GM06990 (cell line): Measurements from ENCODE around the gene EPHA6.

ENCODE experiments used
- DNase-seq: peaks from one replicate; pipeline ENCODE4 v3.0.0-alpha.2; 2011; ENCODE audit not compliant: insufficient read length; ENCODE audit errors: extremely low read depth
- H3K27me3 ChIP-seq: replicated peaks from 2 replicates; pipeline ENCODE4 v1.6.0; 2011; ENCODE audit warnings: low read length; ENCODE audit not compliant: control insufficient read depth, insufficient read depth
- H3K36me3 ChIP-seq: 2 replicates; pipeline ENCODE4 v1.5.1; 2011; ENCODE audit warnings: low read length; ENCODE audit not compliant: control insufficient read depth, insufficient read depth
- H3K4me3 ChIP-seq: replicated peaks from 2 replicates; pipeline ENCODE4 v1.5.1; 2011; ENCODE audit warnings: low read depth, mild to moderate bottlenecking, control low read depth, low read length
- TF ChIP-seq, protein P1 (sequence below): IDR thresholded peaks from 2 replicates; pipeline ENCODE4 v1.5.1; 2011; ENCODE audit warnings: low read length, control low read depth, mild to moderate bottlenecking, inconsistent platforms; ENCODE audit not compliant: insufficient read depth, poor library complexity, severe bottlenecking

The EPHA6 gene

DNA sequence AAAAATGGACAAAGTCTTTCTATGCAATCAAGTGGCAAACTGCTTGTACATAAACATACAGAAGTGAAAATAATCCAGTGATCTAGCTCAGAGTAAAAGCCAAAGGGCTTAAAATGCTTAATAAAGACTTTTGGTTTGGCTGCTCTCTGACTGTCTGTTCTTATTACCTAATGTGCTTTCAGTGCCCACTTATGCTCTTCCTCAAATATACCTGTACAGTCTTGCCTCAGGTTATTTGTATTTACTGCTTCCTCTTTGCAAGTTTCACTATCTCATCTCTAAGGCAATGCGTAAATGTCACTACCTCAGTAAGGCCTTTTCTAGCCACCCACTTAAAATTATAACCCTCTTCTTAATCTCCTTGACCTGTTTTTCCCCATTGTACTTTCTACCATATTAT, 171.8 kb downstream of the EPHA6 start:
- Histone ChIP-seq H3K27me3 (no peaks in the 10 kb centered on the region), H3K4me3 (no peak overlapping the region), H3K36me3 (no peaks in the 10 kb centered on the region)
- TF ChIP-seq, protein P1, sequence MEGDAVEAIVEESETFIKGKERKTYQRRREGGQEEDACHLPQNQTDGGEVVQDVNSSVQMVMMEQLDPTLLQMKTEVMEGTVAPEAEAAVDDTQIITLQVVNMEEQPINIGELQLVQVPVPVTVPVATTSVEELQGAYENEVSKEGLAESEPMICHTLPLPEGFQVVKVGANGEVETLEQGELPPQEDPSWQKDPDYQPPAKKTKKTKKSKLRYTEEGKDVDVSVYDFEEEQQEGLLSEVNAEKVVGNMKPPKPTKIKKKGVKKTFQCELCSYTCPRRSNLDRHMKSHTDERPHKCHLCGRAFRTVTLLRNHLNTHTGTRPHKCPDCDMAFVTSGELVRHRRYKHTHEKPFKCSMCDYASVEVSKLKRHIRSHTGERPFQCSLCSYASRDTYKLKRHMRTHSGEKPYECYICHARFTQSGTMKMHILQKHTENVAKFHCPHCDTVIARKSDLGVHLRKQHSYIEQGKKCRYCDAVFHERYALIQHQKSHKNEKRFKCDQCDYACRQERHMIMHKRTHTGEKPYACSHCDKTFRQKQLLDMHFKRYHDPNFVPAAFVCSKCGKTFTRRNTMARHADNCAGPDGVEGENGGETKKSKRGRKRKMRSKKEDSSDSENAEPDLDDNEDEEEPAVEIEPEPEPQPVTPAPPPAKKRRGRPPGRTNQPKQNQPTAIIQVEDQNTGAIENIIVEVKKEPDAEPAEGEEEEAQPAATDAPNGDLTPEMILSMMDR, result no peak
- no peak for DNase-seq

- Histone ChIP-seq H3K36me3 (no peaks in the 10 kb centered on the region), H3K4me3 (no peak overlapping the region), H3K27me3 (no peaks in the 10 kb centered on the region)
- no peak for DNase-seq
- TF ChIP-seq, protein P1, result no peak
These were observed 176.8 kb downstream of the EPHA6 start for GRCh38 chr3:96991231-96991630.

DNA sequence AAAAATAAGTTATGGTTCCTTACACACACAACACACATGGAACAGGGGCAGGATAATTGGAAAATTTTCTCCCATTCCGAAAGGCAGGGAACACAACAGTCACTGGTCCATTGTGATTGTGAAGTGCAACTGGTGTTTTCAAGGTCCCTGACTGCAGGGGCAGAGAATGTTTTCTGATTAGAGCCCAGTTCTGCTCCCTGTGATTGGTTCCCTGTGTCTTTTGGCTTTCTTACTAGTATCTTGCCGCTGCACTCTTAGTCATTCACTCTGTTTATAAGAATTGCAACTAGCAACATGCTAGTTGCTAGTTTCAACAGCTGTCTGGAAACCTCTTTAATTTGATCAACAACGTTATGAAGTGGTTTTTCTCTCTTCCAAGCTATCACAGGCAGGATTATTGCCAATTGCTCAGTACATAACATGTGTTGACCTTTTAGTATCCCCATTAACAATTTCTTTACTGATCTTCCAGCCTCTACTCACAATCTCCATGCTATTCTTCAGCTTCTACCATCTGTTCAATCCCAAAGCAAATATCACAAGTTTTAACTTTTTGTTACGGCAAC, 177.5 kb downstream of the EPHA6 start:
- no peaks in the 10 kb centered on the region for H3K27me3 ChIP-seq
- no peak for DNase-seq
- TF ChIP-seq, protein P1, result no peak
- H3K36me3 ChIP-seq, result no peaks in the 10 kb centered on the region
- no peak overlapping the region for H3K4me3 ChIP-seq

DNA sequence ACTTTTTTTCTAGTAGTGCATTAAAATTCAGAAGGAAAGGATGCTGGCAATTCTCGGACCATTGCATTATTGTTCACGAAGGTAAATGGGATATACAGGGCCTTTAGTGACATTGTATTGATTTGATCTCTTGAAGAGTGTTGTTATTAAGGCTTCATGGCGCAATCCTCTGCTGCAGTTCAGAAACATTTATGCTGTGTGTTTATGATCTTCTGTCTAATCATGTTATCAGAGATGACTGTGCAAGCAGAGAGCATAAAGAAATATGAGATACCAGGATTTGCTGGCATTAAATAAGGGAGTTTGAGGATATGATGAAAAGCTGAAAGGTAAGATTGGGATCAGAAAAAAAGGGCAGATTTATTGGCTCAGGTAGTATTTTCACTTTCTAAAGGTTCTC, 180.6 kb downstream of the EPHA6 start:
- H3K27me3 ChIP-seq, result no peaks in the 10 kb centered on the region
- TF ChIP-seq, protein P1, result no peak
- DNase-seq, result no peak
- H3K36me3 ChIP-seq, result no peaks in the 10 kb centered on the region
- H3K4me3 ChIP-seq, result no peak overlapping the region

GRCh38 chr3:96996009-96996408, 181.6 kb downstream of the EPHA6 start:
- no peaks in the 10 kb centered on the region for H3K27me3 ChIP-seq

More at GRCh38 chr3:96996009-96996408, 181.6 kb downstream of the EPHA6 start:
- Histone ChIP-seq H3K36me3 (no peaks in the 10 kb centered on the region), H3K4me3 (no peak overlapping the region)
- TF ChIP-seq, protein P1, result no peak
- DNase-seq, result no peak
